ENCODE results near the gene GOLGA8A. TPM values are rescaled to one million over a fixed set of nuclear protein-coding genes. Genes with fewer than 3 reads are reported as not detected.
A peak's percentile ranks its signal among the peaks of the same experiment; 100 is the strongest.
"Not testable (repeated sequence)": the region's sequence is repeated elsewhere in the genome, so short reads cannot be mapped to it uniquely, and the experiment has no call there.

The GOLGA8A gene
- total RNA-seq, 1 donor from 2014 or later, result 18.8 TPM

DNA sequence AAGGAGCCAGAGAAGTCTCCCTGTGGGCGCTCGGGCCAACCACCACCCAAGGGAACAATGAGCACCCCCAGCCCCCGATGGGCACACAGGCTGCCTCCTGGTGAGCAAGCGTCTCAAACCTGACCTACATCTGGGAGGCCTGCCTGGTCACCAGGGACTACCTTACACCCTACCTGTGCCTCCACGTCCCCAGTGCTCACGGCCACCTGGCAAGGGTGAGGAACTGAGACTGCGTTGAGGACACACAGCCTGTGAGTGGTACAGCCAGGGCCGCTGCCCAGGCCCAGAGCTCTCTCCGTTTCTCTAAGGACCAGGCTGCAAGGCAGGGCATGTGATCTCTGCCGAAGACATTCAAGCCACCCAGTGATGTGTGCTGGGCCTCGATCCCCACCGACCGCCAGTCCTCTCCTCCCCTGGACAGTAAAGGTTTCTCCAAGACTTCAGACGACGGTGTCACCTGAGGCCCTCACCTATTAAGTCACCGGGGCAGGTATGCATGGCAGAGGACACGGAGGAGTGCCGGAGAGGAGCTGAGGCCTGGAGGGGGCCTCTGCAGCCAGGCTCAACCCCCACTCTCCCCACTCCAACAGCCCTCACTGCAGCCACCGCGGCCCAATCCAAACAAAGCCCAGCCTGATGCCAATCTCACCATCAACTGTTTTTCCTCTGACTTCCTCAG, 2.8 kb downstream of the GOLGA8A start:
- DNase-seq, result no peak
- intact Hi-C loops (cut with micrococcal nuclease), result no loop called here
- TF ChIP-seq, protein P1, sequence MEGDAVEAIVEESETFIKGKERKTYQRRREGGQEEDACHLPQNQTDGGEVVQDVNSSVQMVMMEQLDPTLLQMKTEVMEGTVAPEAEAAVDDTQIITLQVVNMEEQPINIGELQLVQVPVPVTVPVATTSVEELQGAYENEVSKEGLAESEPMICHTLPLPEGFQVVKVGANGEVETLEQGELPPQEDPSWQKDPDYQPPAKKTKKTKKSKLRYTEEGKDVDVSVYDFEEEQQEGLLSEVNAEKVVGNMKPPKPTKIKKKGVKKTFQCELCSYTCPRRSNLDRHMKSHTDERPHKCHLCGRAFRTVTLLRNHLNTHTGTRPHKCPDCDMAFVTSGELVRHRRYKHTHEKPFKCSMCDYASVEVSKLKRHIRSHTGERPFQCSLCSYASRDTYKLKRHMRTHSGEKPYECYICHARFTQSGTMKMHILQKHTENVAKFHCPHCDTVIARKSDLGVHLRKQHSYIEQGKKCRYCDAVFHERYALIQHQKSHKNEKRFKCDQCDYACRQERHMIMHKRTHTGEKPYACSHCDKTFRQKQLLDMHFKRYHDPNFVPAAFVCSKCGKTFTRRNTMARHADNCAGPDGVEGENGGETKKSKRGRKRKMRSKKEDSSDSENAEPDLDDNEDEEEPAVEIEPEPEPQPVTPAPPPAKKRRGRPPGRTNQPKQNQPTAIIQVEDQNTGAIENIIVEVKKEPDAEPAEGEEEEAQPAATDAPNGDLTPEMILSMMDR (IDR thresholded peaks at IDR 0.05; ENCODE audit: borderline replicate concordance), result no peak
- H3K27ac ChIP-seq (replicated peaks), result peak overlapping the region; percentile 36
- H3K9me3 ChIP-seq (replicated peaks), result no peaks in the 10 kb centered on the region
- H3K27me3 ChIP-seq (ENCODE audit: low read depth), result peaks cover 10% of the 10 kb centered on the region
- H3K4me3 ChIP-seq, result no peak overlapping the region
- peaks cover 22% of the 10 kb centered on the region for H3K4me1 ChIP-seq
- H3K36me3 ChIP-seq, result no peaks in the 10 kb centered on the region

DNA sequence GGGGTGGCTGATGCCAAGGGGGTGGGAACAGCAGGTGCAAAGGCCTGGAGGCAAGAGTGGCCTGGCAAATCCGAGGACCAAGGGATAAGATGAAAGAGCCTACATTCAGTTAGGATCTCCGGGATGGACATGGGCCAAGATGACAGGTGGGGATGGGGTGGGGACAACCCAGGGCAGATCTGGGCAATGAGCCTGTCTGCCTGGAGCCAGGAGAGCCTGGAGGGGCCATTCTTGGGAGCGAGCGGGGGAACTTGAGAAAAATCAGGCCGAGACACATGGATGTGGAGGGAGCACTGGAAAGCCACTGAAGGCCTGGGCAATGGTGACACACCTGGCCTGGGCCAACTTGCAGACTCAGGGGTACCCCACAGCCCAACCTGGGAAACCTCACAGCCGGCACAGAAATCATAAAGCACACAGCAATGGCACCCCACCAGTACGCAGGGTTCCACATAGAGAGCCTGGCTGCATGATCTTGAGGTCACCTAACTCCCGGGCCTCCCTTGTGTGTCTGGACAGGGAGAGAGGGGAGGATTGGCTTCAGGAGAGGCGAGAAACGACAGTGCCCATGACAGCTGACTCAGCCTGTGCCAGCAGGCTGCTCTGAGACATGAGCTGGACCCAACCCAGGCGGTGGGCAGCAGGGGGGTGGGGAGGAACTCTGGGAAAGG, 3.5 kb downstream of the GOLGA8A start:
- H3K36me3 ChIP-seq; intact Hi-C loops (cut with micrococcal nuclease); H3K4me3 ChIP-seq; H3K9me3 ChIP-seq (replicated peaks): not testable (repeated sequence)
- peak overlapping the region; percentile 36 for H3K27ac ChIP-seq (replicated peaks)
- peak; percentile 23 for DNase-seq
- peaks cover 10% of the 10 kb centered on the region for H3K27me3 ChIP-seq (ENCODE audit: low read depth)
- peaks cover 22% of the 10 kb centered on the region for H3K4me1 ChIP-seq

DNA sequence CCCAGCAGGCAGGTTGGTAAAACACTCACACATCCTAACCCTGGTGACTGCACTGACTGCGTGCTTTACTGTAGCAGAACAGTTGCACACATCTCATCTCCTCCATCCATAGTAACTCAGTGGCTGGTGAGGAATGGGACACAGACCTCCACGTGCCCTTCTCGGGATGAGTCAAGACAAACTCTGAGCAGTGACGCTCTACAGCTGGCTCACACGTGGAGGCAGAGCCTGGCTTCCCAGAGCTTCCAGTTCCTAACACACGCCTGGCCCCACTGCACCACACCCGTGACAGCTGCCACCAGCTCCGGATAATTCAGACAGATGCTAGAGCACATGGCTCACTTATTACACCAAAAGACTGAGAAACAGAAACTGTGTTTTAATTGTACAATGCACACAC, 7.0 kb downstream of the GOLGA8A start:
- intact Hi-C loops (cut with micrococcal nuclease); DNase-seq; H3K9me3 ChIP-seq (replicated peaks); H3K4me1 ChIP-seq; H3K27me3 ChIP-seq (ENCODE audit: low read depth); H3K27ac ChIP-seq (replicated peaks); H3K4me3 ChIP-seq; H3K36me3 ChIP-seq: not testable (repeated sequence)

DNA sequence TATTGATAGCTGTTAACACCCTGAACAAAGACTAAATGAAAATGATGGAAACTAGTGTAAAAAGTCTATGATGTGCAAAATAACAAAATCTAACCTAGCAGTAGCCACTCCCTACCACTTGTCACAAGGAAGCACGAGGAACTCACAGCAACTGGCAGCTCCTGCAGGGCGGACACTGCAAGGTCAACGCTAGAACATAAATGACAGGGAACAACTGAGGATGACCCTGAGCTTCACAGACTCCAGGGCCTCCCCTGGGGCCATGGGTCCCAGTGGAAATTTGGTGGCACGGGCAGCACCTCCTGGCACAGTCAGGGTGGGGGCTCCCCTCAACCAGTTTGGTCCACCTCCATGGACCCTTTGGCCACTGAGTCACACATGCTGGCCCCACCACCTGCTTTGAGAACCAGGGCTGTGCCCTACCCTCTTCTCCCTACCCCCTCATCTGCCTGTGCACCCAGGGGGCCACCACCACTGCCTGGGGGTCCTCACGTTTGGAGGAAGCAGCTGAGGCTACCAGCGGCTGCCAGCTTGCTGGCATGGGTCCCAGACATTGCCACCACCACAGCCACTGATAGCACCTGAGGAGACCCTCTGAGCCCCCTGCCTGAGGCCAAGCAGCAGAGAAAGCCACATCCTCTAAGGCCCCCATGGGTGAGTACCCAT, 14.1 kb downstream of the GOLGA8A start:
- H3K27ac ChIP-seq (replicated peaks); H3K4me3 ChIP-seq; H3K9me3 ChIP-seq (replicated peaks); H3K36me3 ChIP-seq; H3K4me1 ChIP-seq; intact Hi-C loops (cut with micrococcal nuclease); H3K27me3 ChIP-seq (ENCODE audit: low read depth); DNase-seq: not testable (repeated sequence)

DNA sequence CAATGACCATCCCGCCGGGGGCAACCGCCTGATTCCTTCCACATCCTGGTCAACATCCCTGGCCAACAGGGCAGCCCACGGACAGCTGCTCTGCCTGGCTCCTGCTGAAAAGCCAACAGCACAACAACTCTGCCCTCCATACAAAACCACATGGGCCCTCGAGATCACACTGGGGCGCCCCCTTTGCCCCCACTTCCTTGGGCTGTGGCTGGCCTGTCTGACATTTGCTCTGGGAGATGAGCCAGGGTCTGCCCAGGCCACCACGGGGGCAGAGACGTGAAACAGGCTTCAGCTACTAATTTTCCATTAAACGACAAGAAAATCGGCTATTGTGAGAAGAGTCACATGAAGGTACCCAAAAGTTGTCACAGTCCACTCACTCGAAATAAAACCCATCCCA, 16.7 kb downstream of the GOLGA8A start:
- H3K4me3 ChIP-seq; H3K4me1 ChIP-seq; H3K27ac ChIP-seq (replicated peaks); DNase-seq; H3K27me3 ChIP-seq (ENCODE audit: low read depth); intact Hi-C loops (cut with micrococcal nuclease); H3K36me3 ChIP-seq; H3K9me3 ChIP-seq (replicated peaks): not testable (repeated sequence)

DNA sequence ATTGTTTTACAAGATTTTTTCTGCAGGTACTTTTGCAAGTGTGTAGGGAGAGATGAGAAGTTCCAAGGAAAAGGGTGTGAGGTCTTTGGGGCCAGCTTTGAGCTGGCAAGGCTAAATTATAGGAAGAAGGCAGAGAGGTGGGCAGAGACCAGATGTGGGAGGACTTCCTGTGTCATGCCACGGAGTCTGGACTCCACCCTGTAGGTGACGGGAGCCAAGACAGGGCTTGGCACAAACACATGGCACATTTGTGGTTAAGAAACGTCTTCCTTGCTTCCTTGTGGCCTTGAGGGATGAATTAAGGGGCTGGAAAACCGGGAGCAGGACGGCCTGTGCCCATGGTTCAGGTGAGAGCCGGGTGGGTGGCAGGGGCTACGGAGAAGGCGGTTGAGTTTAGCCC, 19.2 kb downstream of the GOLGA8A start:
- intact Hi-C loops (cut with micrococcal nuclease); H3K4me1 ChIP-seq; H3K9me3 ChIP-seq (replicated peaks); H3K27ac ChIP-seq (replicated peaks); H3K36me3 ChIP-seq; H3K4me3 ChIP-seq; DNase-seq; H3K27me3 ChIP-seq (ENCODE audit: low read depth): not testable (repeated sequence)

DNA sequence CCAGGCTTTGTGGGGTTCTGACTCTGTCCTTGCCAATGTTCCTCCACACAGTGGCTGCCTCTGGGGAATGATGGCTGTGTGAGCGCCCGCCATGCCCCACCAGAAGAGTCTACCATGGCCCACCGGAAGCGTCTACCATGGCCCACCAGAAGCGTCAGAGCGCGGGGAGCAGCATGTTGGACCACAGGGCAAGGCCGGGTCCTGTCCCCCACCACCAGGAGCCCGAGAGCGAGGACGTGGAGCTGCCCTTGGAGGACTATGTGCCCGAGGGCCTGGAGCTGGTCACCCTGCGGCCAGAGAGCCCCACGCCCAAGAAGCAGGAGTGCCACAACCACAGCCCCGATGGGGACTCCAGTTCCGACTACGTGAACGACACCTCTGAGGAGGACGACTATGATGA, 28.1 kb downstream of the GOLGA8A start:
- H3K36me3 ChIP-seq; H3K27me3 ChIP-seq (ENCODE audit: low read depth); H3K4me1 ChIP-seq; H3K9me3 ChIP-seq (replicated peaks); DNase-seq; H3K27ac ChIP-seq (replicated peaks); H3K4me3 ChIP-seq; intact Hi-C loops (cut with micrococcal nuclease): not testable (repeated sequence)

DNA sequence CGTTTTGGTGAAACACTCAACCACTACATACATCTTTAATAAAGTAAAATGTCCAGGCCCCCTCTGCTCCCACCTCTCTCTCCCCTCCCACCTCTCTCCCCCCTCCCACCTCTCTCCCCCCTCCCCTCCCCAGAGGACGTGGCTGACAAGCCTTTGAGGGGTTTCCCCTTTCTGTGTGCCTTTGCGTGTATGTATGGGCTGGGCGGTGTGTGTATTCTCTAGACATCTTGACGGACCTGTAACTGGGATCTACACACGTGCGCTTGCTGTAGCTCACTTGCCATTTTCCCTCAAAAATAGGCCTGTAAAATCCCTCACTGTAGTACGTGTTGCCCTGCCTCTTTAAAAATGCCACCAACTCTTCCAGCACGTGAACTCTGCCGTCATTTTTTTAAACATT, 28.6 kb downstream of the GOLGA8A start:
- H3K4me1 ChIP-seq; H3K4me3 ChIP-seq; H3K27me3 ChIP-seq (ENCODE audit: low read depth); intact Hi-C loops (cut with micrococcal nuclease); DNase-seq; H3K27ac ChIP-seq (replicated peaks); H3K36me3 ChIP-seq; H3K9me3 ChIP-seq (replicated peaks): not testable (repeated sequence)

DNA sequence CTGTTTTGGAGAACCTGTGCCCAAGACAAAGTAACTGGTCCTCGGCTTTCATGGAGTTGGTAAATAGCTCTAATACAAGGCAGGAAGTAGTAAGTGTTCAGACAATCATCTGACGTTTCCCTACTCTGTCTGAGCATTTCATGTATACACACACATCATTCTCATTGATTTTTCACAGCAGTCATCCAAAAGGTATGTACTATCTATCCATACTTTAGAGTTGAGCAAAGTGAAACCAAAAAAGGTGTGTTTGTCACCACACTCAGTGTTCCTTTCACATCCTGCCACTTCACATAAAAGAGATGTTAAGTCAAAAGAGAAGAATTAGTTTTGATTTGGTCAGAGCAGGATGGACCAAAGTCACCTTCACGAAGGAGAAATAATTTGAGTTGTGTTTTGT, 33.7 kb downstream of the GOLGA8A start:
- H3K27me3 ChIP-seq (ENCODE audit: low read depth); H3K9me3 ChIP-seq (replicated peaks); H3K4me3 ChIP-seq; intact Hi-C loops (cut with micrococcal nuclease); DNase-seq; H3K4me1 ChIP-seq; H3K36me3 ChIP-seq; H3K27ac ChIP-seq (replicated peaks): not testable (repeated sequence)

DNA sequence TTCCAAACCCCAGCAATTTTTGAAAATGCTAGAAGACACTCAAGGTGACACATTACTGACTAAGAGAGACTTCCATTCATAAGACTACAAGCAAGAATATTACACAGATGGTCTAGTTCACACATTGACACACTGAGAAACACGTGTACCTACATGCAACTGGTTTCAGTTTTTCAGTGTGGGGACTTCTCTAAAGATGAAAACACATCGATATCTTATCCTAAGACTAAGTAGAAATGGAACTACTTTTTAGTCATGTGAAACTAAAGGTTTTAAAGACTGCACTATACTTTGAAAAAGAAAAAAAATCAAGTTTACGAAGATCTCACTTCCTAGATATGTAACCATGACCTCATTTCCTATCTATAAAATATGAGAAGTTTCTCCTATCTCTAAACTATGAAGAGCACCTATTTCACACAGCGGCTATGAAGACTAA, 34.4 kb downstream of the GOLGA8A start:
- intact Hi-C loops (cut with micrococcal nuclease); H3K27me3 ChIP-seq (ENCODE audit: low read depth); H3K4me1 ChIP-seq; H3K9me3 ChIP-seq (replicated peaks); H3K36me3 ChIP-seq; H3K4me3 ChIP-seq; DNase-seq; H3K27ac ChIP-seq (replicated peaks): not testable (repeated sequence)

DNA sequence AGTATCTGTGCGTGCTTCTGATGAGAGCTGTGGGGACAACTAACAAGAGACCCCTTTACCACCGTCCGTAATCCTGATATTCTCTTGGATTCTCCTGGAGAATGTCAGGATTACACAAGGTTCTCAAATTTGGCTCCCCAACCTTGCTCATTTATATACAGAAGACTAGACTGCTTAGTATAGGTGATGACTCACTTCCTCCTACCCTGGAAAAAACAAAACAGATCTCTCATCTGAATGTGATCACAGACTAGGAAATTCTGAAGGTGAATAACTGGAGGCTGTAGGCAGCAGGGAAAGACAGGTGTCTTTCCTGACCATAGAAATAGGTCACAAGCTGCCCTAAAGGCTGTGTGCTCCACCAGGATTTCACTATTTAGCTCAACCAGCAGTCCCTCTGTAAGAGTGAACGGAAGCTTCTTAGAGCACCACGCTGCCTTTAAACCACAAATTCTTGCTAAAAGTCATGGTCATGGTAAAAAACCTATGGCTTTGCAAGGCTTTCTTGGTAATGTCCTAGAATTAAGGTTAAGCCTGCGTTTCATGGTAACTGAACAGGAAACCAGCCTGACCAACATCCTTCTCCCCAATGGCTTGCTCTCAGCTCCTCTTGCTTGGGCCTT, 39.9 kb downstream of the GOLGA8A start:
- H3K4me3 ChIP-seq; H3K27me3 ChIP-seq (ENCODE audit: low read depth); H3K9me3 ChIP-seq (replicated peaks); DNase-seq; H3K27ac ChIP-seq (replicated peaks); intact Hi-C loops (cut with micrococcal nuclease); H3K4me1 ChIP-seq; H3K36me3 ChIP-seq: not testable (repeated sequence)

DNA sequence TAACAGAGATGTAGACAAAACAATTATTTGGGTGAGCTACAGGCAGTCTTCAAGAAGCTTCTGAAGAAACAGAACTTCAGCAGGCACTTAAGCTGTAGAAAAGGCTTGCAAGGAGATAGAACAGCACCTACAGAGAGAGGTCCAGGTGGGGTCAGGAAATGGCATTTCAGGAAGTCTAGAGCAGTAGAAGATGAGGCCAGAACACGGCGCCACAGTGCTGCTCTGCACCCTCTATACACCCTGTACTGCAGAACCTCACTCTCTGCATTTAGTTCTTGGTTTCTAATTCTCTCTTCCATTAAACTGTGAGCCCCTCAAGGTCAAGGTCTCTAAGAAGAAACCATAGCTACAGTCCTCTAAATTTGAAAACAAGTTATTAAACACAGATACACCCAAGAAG, 44.6 kb downstream of the GOLGA8A start:
- H3K4me1 ChIP-seq; intact Hi-C loops (cut with micrococcal nuclease); H3K36me3 ChIP-seq; H3K9me3 ChIP-seq (replicated peaks); H3K4me3 ChIP-seq; DNase-seq; H3K27ac ChIP-seq (replicated peaks); H3K27me3 ChIP-seq (ENCODE audit: low read depth): not testable (repeated sequence)
